H9 (cell line): ENCODE measurements around the gene PON1. TPM values are rescaled to one million over a fixed set of nuclear protein-coding genes. Genes with fewer than 3 reads are reported as not detected.

Experiments
- DNase-seq: peaks from one replicate; pipeline ENCODE4 v3.0.0-alpha.2; 2017
- H2AFZ ChIP-seq: one replicate; pipeline ENCODE4 v1.6.1; 2013; ENCODE audit warnings: mild to moderate bottlenecking, low read length, control low read depth, moderate library complexity
- H2AK5ac ChIP-seq: 2 replicates; pipeline ENCODE4 v1.6.1; 2013; ENCODE audit warnings: low read length, control low read depth, mixed read lengths; ENCODE audit not compliant: insufficient read length
- H2BK120ac ChIP-seq: one replicate; pipeline ENCODE4 v1.6.1; 2013; ENCODE audit warnings: low read depth, mild to moderate bottlenecking, low read length, control low read depth, inconsistent platforms; ENCODE audit not compliant: poor library complexity, severe bottlenecking
- H2BK12ac ChIP-seq: 2 replicates; pipeline ENCODE4 v1.6.1; 2013; ENCODE audit warnings: low read length, control low read depth, mixed read lengths, low read depth; ENCODE audit not compliant: insufficient read length
- H2BK15ac ChIP-seq: 2 replicates; pipeline ENCODE4 v1.6.1; 2013; ENCODE audit warnings: low read depth, low read length, control low read depth
- H2BK20ac ChIP-seq: one replicate; pipeline ENCODE4 v1.6.1; 2013; ENCODE audit warnings: low read depth, mild to moderate bottlenecking, low read length, control low read depth, inconsistent platforms; ENCODE audit not compliant: poor library complexity, severe bottlenecking
- H2BK5ac ChIP-seq: 2 replicates; pipeline ENCODE4 v1.6.1; 2013; ENCODE audit warnings: low read length, control low read depth, mixed read lengths; ENCODE audit not compliant: insufficient read length
- H3K14ac ChIP-seq: 2 replicates; pipeline ENCODE4 v1.6.1; 2013; ENCODE audit warnings: low read length, control low read depth; ENCODE audit not compliant: insufficient read depth
- H3K18ac ChIP-seq: 2 replicates; pipeline ENCODE4 v1.6.1; 2013; ENCODE audit warnings: low read depth, mild to moderate bottlenecking, mixed read lengths, low read length, control low read depth; ENCODE audit not compliant: insufficient read length
- H3K23ac ChIP-seq: 2 replicates; pipeline ENCODE4 v1.6.1; 2013; ENCODE audit warnings: low read length, control low read depth, mixed read lengths, low read depth; ENCODE audit not compliant: insufficient read length
- H3K23me2 ChIP-seq: 2 replicates; pipeline ENCODE4 v1.6.1; 2013; ENCODE audit warnings: low read depth, mild to moderate bottlenecking, mixed read lengths, low read length, control low read depth; ENCODE audit not compliant: insufficient read length, poor library complexity, severe bottlenecking
- H3K27ac ChIP-seq: 2 replicates; pipeline ENCODE4 v1.5.1; 2013; ENCODE audit warnings: low read length, control low read depth, mixed read lengths, low read depth; ENCODE audit not compliant: insufficient read length
- H3K27me3 ChIP-seq: 2 replicates; pipeline ENCODE4 v1.6.1; 2013; ENCODE audit warnings: low read length, control low read depth, inconsistent platforms; ENCODE audit not compliant: insufficient read depth
- H3K4ac ChIP-seq: 2 replicates; pipeline ENCODE4 v1.6.1; 2013; ENCODE audit warnings: low read depth, mild to moderate bottlenecking, control low read depth, inconsistent platforms, low read length, moderate library complexity
- H3K4me1 ChIP-seq: 2 replicates; pipeline ENCODE4 v1.6.1; 2013; ENCODE audit warnings: low read length, control low read depth, inconsistent platforms; ENCODE audit not compliant: insufficient read depth
- H3K4me2 ChIP-seq: 2 replicates; pipeline ENCODE4 v1.6.1; 2013; ENCODE audit warnings: low read length, control low read depth, mixed read lengths; ENCODE audit not compliant: insufficient read length, insufficient read depth
- H3K56ac ChIP-seq: 2 replicates; pipeline ENCODE4 v1.6.1; 2013; ENCODE audit warnings: low read depth, mild to moderate bottlenecking, mixed read lengths, low read length, control low read depth; ENCODE audit not compliant: insufficient read length
- H3K79me1 ChIP-seq: 2 replicates; pipeline ENCODE4 v1.6.1; 2013; ENCODE audit warnings: low read depth, mild to moderate bottlenecking, moderate library complexity, low read length, control low read depth, inconsistent platforms; ENCODE audit not compliant: insufficient read depth, poor library complexity, severe bottlenecking
- H3K79me2 ChIP-seq: 2 replicates; pipeline ENCODE4 v1.6.1; 2013; ENCODE audit warnings: low read length, control low read depth, inconsistent platforms; ENCODE audit not compliant: insufficient read depth
- H3K9ac ChIP-seq: 2 replicates; pipeline ENCODE4 v1.6.1; 2013; ENCODE audit warnings: low read length, control low read depth, mixed read lengths; ENCODE audit not compliant: insufficient read length; ENCODE audit errors: extremely low read depth
- H3K9me3 ChIP-seq: one replicate; pipeline ENCODE4 v1.6.1; 2013; ENCODE audit warnings: low read depth, low read length, inconsistent platforms; ENCODE audit not compliant: control insufficient read depth
- H3T11ph ChIP-seq: one replicate; pipeline ENCODE4 v1.6.1; 2013; ENCODE audit warnings: mild to moderate bottlenecking, low read length, control low read depth, inconsistent platforms
- H4K20me1 ChIP-seq: one replicate; pipeline ENCODE4 v1.6.1; 2013; ENCODE audit not compliant: control insufficient read depth, insufficient read length, insufficient read depth
- H4K5ac ChIP-seq: 2 replicates; pipeline ENCODE4 v1.6.1; 2013; ENCODE audit warnings: low read depth, mild to moderate bottlenecking, mixed read lengths, low read length, control low read depth; ENCODE audit not compliant: insufficient read length
- H4K8ac ChIP-seq: replicated peaks from 2 replicates; pipeline ENCODE4 v1.6.1; 2013; ENCODE audit warnings: low read length, control low read depth, mixed read lengths, low read depth; ENCODE audit not compliant: insufficient read length
- H4K91ac ChIP-seq: 2 replicates; pipeline ENCODE4 v1.6.1; 2013; ENCODE audit warnings: low read depth, mild to moderate bottlenecking, moderate library complexity, mixed read lengths, low read length, control low read depth; ENCODE audit not compliant: insufficient read length
- H3K27ac Mint-ChIP-seq, 3 experiments: 2 replicates in 2 of 3; 3 replicates in 1 of 3; pipeline ENCODE4 v1.8.0; 2020 to 2021; ENCODE audit warnings: mixed read lengths in 3 of 3, mild to moderate bottlenecking in 1 of 3, moderate library complexity in 1 of 3
- H3K27me3 Mint-ChIP-seq: 2 replicates; pipeline ENCODE4 v1.8.0; 2021; ENCODE audit warnings: low read depth, mild to moderate bottlenecking, moderate library complexity, mixed read lengths
- H3K36me3 Mint-ChIP-seq, 3 experiments: 2 replicates in 2 of 3; 3 replicates in 1 of 3; pipeline ENCODE4 v1.8.0; 2020 to 2021; ENCODE audit warnings: low read depth in 3 of 3, mixed read lengths in 3 of 3; ENCODE audit not compliant: insufficient read depth in 1 of 3
- H3K4me1 Mint-ChIP-seq, 2 experiments: 2 replicates each; pipeline ENCODE4 v1.8.0; 2020; ENCODE audit warnings: mixed read lengths in 2 of 2
- H3K4me3 Mint-ChIP-seq, 2 experiments: 2 replicates in 1 of 2; 3 replicates in 1 of 2; pipeline ENCODE4 v1.8.0; 2020 to 2021; ENCODE audit warnings: mild to moderate bottlenecking in 2 of 2, mixed read lengths in 2 of 2, moderate library complexity in 1 of 2
- H3K9me3 Mint-ChIP-seq, 2 experiments: 2 replicates in 1 of 2; 3 replicates in 1 of 2; pipeline ENCODE4 v1.8.0; 2020; ENCODE audit warnings: mild to moderate bottlenecking in 2 of 2, mixed read lengths in 2 of 2, moderate library complexity in 1 of 2
- CTCF ChIP-seq: fragments of 200-600 bp; sonication (generic); conservative IDR thresholded peaks from 3 replicates; pipeline ENCODE4 v1.8.0; 2021; ENCODE audit warnings: antibody characterized with exemption, mild to moderate bottlenecking
- total RNA-seq: library from RNA; stranded (reverse); gene quantifications from 2 replicates; pipeline ENCODE4 v1.2.1, GENCODE V29; 2021

PON1 gene
- total RNA-seq, 1 experiment from 2014 or later: 0.90 TPM

- H3K23ac ChIP-seq: no peak overlapping the region
- H3K36me3 Mint-ChIP-seq: peaks cover 0 to 10% (median 0%) of the 10 kb centered on the region in 3 experiments; a peak in 5 of 7 replicates
Observed at GRCh38 chr7:95255691-95256090, 68.6 kb downstream of the PON1 start.

More at GRCh38 chr7:95255691-95256090, 68.6 kb downstream of the PON1 start:
- Histone ChIP-seq H2AK5ac (no peak overlapping the region), H3K23me2 (no peaks in the 10 kb centered on the region), H3K9me3 (no peaks in the 10 kb centered on the region), H4K91ac (no peak overlapping the region), H3K79me2 (no peaks in the 10 kb centered on the region), H2AFZ (no peak overlapping the region), H3K9ac (no peak overlapping the region), H3K4me1 (no peaks in the 10 kb centered on the region), H2BK15ac (no peak overlapping the region), H3K79me1 (no peaks in the 10 kb centered on the region), H2BK20ac (no peak overlapping the region), H2BK12ac (no peak overlapping the region), H3K4ac (no peak overlapping the region), H3K14ac (no peak overlapping the region), H3K4me2 (no peak overlapping the region), H3K18ac (no peak overlapping the region), H3K27ac (no peak overlapping the region), H3K27me3 (no peaks in the 10 kb centered on the region), H4K5ac (no peak overlapping the region), H4K8ac (no peak overlapping the region), H3T11ph (no peak overlapping the region), H2BK120ac (no peak overlapping the region), H2BK5ac (no peak overlapping the region), H3K56ac (no peak overlapping the region), H4K20me1 (no peaks in the 10 kb centered on the region)
- no peaks in the 10 kb centered on the region for H3K9me3 Mint-ChIP-seq
- no peaks in the 10 kb centered on the region for H3K27me3 Mint-ChIP-seq
- no peak overlapping the region for H3K4me3 Mint-ChIP-seq
- H3K4me1 Mint-ChIP-seq: no peaks in the 10 kb centered on the region
- no peak for DNase-seq
- TF ChIP-seq CTCF: no peak
- H3K27ac Mint-ChIP-seq: no peak overlapping the region
